GM19351 (cell line): ENCODE results near the gene PRR7.
A peak's percentile ranks its signal among the peaks of the same experiment; 100 is the strongest.

ENCODE experiments used
- ATAC-seq: cut with Tn5 transposase; IDR thresholded peaks from one replicate; pipeline ENCODE4 v1.9.1; 2021; ENCODE audit warnings: mild to moderate bottlenecking, moderate library complexity; ENCODE audit not compliant: unreplicated experiment

PRR7 gene

DNA sequence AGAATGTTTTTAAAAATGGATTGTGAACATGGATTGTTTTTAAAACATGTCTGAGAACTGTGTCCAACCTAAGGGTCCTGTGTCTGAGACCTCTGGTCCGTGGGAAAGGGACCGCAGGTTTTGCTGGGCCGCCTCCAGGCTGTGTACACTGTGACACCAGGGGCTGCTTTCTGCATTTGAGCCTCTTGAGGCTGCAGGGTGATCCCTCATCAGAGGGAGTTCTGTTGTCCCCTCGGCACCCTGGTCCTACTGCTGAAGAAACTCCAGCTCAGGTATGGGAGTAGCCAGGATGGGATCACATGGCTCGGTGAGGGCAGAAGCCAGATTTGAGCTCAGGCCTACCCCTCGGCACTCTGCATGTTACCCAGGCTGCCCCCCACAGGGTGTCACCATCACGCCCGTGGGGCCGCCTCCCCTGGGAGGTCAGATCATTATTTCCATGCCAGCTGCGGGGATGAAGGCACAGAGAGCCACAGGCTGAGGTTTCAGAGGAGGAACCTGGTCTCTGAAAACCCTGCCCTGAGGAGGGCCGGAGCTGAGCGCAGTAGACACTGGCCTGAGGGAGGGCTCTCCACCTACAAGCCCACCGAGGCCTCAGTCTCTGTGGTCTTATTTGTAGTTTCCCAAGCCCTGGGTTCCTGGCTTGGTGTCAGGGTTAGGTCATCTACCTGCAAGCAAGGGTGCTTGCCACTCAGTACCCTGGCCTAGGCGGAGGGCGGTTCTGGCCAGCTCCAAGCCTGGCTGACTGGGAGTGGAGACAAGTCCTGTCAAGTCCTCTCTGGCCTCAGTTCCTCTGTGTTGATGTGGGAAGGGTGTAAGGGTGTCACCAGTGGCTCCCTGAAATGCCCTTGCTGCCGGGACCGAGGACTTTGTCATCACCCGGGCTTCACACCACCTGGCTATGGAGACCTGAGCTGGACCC is 2.8 kb downstream of the PRR7 start:
- ATAC-seq, result no peak

DNA sequence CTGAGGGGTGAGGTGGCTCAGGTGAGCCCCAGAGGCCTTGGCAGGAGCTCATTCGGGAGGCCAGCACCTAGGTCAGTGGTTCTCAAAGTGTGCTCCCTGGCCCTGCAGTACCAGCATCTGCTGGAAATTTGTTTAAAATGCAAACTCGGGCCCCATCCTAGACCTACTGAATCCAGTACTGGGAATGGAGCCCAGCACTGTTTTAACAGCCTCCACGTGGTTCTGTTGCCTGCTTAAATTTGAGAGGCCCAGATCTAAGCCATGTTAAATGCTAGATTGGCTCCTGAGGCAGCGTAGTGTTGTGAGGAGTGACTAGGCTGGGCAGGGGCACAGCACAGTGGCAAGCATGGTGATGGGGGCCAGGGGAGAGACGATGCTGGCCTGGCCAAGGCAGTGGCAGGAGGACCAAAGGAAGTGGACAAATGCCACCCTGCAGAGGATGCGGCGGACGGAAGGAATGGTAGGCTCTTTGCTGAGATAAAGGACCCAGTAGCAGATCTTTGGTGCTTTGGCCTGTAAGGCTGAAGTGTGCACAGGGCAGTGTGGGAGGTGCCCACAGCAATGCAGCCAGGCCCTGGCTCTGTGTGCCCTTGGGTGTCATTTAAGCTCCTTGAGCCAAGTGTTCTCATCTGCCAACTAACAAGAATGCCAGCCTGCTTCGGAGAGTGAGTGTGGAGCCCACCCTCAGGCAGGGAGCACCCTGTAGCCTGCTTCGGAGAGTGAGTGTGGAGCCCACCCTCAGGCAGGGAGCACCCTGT is 4.2 kb downstream of the PRR7 start:
- no peak for ATAC-seq

DNA sequence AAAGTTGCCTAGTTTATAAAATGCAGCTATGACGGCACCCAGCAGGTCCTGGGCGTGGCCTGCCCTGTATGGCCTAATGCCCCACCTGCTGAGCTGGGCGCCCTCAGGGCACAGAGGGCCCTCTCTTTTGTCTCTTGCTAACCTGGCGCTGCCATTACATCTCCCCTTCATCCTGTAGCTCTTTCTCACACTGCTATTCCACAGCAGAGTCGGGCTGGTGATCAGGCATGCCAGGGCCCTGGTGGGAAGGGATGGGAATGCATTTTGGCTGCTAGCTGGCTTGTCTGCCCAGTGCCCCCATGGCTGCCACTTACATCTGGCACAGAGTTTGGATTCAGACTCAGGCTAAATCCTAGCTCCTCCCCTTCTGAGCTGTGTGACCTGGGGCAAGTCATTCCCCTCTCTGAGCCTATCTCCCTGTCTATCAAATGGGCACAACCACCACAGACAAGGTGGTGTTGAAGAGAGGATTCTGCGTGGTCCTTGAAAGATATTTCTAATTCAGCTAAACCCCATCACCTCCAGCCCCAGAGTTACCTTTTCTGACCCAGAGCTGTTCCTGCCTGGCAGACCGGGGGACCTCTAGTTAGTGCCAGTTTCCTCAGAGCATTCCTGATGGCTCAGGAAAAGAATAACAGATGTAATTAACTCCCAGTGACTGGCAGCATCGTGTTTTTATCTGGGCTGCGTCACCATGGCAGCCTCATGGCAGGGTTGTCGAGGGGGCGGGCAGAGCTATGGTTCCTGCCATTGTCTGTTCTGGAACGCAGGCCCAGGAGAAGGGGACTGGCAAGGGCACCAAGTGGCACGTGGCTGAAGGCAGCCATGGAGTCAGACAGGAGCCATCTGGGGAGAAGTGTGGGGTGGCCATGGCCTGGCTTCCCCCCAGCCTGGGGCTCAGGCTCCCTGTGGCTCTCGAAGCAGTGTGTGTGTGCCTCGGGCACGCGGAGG is 6.3 kb downstream of the PRR7 start:
- no peak for ATAC-seq

DNA sequence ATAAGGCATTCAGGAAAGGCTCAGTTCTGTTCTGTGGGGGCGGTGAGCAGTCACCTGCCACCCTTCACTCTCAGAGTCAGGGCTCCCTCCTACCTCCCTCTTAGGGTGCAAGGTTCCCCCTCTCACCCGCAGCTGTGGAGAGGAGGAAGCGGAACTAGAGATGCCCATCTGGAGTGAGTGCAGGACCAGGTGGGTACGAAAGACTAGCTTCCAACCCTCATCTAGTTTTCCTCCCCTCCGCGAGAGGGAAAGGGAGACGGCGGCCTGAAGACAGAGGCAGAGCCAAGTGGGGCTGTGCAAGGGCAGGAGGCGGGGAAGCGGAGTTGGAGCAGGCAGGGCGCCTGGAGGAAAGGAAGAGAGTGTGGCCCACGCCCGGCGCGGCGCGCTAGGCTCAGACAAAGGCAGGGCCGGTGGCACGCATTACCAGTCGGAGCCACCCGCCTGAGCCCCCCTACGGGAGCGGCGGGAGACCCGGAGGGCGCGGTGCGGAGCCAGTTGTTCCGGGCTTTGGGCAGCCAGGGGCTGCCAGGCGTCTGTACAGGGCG is 7.3 kb downstream of the PRR7 start:
- ATAC-seq, result no peak

DNA sequence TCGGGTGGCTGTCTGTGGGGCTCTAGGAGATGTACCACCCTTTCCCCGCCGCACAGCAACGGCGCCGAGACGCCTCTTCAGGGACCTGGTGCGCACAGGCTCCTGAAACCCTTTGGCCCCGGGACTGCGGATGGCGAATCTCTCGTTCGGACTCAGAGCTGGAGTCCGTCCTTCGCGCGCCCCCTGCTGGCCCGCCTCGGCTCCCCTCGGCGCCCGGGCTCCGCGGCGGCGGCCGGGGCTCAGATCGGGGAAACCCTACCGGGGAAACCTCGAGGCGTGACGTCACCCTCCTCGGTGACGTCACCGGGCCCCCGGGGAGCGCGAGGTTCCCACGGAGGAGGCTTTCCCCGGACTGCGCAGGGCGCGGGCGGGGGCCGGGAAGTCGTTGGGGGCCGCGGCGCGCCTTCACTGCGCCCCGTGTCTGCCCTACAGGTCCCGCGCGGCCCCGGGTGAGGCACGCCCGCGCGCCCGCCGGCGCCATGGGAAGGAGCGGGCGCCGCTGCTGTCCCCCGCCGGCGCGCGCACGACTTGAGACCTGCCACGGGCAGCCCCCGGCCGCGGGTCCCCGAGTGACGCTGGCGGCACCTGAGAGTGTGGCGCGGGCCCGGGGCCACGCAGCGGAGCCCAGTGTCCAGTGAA is 7.9 kb downstream of the PRR7 start:
- peak; percentile 49 for ATAC-seq

DNA sequence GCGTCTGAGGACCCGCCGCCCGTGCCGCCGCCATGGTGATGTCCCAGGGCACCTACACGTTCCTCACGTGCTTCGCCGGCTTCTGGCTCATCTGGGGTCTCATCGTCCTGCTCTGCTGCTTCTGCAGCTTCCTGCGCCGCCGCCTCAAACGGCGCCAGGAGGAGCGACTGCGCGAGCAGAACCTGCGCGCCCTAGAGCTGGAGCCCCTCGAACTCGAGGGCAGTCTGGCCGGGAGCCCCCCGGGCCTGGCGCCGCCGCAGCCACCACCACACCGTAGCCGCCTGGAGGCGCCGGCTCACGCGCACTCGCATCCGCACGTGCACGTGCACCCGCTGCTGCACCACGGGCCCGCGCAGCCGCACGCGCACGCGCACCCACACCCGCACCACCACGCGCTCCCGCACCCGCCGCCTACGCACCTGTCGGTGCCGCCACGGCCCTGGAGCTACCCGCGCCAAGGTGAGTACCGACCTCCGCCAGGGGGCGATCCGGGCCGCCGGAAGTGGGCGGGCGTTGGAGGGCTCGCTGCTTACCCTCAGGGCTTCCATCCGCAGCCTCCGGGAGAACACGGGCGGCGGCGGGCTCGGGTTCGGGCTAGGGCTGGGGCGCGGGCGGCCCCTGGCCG is 8.5 kb downstream of the PRR7 start:
- ATAC-seq, result peak; percentile 41

DNA sequence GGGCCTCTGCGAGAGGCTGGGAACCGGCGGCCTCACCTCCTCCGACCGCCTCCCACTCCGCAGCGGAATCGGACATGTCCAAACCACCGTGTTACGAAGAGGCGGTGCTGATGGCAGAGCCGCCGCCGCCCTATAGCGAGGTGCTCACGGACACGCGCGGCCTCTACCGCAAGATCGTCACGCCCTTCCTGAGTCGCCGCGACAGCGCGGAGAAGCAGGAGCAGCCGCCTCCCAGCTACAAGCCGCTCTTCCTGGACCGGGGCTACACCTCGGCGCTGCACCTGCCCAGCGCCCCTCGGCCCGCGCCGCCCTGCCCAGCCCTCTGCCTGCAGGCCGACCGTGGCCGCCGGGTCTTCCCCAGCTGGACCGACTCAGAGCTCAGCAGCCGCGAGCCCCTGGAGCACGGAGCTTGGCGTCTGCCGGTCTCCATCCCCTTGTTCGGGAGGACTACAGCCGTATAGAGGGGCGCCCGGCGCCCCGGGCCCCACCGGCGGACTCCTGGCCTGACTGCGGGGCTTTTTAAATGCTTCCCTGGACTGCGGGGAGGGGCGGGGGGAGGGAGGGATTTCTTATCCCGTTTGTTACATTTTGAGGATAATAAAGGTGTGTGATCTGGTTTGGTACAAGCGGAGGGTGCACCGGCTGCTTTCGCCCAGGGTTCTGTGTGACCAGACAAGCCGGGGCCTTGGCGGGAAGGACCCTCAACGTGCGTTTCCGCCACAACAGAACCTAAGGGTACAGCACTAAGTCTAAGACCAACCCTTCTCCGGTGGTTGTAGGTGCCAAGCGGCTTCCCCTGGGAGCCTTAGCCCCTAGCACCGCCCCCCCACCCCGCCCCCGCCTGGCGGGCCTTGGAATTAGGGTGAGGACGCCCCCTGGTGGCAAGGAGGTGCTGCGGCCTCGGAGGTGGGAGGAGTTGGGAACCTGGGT is 9.3 kb downstream of the PRR7 start:
- ATAC-seq, result peak; percentile 15

DNA sequence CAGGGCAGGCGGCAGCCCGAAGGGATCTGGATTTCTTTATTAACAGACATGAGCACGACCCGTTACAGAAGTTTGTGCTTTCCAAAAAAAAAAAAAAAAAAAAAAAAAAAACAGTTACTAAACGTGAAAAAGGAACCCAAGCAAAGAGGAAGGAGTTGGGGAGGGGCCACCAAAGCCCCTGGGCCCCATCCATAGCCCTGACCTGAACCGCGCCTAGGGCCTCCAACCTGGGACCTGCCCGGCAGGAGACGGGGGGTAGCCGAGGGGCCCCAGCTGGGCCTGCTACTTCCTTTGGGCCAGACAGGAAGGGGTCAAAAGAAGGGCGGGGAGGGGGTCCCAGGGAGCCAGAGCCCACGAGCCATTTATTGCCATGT is 10.0 kb downstream of the PRR7 start:
- ATAC-seq, result no peak

DNA sequence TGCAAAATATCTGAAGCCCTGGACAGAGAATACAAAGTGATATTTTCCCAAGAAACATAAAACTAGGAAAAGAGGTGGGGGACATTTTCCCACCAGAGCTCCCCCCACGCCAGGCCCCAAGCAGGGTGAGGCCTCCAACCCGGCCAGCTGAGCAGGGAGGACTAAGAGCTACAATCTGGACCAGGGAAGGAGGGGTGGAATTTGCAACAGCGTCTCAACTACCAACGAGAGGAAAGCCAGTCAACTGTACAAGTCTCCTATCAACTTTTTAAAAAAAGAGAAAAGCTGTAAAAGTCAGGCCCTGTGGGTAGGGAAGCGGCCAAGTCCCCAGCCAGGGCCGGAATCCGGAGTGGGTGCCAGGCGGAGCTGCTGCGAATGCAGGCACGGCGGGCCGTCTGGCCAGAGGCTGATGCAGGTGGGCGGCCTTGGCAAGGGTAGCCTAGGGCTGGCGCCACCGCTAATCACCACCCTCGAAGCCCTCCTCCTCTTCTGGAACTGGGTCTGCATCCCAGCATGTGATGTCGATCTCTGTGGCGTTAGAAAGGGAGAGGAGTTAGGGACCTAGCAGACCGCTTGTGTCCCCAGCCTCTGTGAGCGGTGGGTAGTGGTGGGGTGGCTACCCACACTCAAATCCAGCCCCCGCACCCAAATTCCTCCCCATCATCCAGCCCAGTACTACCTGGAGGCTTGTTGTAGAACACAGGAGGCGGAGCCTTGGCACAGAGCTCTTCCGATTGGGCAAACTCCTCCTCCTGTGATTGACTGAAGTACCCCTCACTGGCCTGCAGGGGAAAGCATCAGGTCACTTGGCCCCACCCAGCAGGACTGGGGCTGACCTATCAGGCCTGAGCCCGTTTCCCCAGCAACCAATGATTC is 10.6 kb downstream of the PRR7 start:
- peak; percentile 62 for ATAC-seq

DNA sequence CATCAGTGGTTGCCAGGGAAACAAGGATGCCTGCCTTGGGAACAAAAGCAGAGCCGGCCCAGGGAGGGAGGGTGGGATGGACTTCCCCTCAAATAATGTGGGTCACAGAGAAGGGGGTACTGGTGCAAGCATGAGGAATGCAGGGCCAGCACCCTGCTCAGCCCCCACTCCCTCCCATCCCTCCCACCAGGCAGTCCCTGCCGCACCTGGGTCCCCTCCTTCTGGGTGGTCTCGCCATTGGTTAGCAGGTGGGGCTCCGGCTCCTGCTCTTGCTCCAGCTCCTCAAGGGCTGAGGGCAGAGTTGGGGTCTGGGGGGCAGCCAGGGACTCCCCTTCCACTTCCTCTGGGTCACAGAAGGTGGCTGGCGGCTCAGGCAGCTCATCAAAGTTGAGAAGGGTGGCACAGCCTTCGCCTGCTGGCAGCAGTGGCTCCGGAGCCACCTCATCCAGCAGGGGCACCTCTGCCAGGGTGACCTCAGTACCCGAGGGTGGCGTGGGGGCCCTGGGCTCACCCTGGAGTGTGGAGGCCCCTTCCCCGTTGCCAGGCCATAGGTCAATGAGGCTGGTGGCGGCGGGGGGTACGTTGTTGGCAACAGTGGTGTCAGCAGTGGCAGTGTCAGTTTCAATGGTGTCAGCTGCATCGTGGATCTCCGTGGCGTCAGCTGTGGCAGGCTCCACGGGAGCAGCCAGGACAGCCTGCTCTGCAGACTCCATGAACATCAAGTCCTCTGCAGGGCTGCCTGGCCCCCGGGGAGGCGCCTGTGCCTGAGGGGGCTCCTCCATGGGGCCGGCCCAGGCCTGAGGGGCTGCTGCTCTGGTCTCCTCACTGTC is 11.5 kb downstream of the PRR7 start:
- ATAC-seq, result no peak

DNA sequence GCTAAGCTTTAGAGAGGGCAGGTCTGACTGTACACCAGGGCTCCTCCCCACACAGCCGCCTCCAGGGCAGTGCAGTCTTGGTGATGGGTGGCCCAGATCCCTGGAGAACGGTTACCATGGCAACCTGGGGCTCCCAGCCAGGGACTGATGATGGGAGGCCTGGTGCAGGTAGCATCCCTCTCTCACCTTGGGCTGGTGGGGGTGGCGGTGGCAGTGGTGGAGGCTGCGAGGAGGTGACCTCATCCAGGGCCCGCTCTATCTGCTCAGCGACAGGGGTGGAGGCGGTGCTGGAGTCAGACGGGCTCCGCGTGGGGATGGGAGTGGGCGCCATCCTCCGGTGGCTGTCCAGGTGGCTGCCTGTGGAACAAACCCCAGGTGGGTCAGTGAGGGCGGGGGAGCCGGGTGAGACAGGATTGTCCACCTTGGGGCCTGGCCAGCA is 12.3 kb downstream of the PRR7 start:
- ATAC-seq, result no peak

DNA sequence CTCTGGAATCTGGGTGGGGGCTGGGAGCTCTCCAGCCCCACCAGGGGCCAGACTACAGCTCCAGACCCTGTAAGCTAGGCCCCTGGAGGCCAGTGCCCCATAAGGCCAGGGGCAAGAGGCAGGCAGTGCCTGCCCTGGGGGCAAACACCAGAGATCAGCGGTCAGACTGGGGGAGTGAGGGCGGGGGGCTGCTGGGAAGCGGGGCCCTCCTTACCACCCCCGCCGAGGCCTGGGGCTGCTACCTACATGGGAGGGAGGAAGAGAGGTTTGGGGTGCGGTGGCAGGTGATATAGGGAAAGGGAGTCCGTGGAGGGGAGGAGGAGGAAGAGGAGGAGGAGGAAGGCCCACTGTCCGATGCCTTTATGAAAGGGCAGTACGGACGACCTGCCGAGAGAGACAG is 12.7 kb downstream of the PRR7 start:
- no peak for ATAC-seq

DNA sequence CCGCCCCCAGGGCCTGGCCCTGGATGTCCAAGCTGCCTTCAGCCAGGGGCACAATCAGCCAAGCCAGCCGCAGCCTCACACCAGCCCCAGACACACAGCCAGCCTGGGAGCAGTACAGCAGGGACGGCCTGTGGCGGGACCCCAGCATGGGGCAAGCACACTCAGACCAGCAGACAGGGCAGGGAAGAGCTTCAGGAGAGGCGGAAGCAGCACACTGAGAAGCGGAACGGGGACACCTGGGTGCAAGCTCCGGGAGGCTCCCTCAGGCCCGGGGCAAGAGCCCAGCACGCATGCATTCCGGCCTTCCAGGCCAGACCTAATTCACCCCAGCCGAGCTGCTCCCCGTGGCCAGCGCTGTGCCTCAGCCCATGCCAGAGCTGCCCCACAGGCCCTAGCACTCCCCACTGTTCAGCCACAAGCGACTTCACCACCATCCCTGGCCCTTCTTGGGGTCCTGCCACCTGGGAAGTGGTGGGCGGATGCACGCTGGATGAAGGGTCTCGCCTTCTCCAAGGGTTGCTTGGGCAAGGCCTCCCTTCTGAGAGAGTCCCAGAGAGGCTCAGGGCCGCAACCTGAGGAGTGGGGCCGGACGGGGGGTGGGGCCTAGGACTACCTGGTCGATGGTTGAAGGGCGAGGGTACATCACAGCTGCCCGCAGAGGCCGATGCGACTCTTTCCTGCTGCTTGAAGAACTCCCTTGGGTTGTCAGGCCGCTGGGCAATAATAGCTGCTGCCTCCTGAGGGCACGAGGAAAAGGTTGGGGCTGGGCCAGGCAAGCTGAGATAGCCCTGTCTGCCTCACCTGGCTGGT is 13.4 kb downstream of the PRR7 start:
- no peak for ATAC-seq

DNA sequence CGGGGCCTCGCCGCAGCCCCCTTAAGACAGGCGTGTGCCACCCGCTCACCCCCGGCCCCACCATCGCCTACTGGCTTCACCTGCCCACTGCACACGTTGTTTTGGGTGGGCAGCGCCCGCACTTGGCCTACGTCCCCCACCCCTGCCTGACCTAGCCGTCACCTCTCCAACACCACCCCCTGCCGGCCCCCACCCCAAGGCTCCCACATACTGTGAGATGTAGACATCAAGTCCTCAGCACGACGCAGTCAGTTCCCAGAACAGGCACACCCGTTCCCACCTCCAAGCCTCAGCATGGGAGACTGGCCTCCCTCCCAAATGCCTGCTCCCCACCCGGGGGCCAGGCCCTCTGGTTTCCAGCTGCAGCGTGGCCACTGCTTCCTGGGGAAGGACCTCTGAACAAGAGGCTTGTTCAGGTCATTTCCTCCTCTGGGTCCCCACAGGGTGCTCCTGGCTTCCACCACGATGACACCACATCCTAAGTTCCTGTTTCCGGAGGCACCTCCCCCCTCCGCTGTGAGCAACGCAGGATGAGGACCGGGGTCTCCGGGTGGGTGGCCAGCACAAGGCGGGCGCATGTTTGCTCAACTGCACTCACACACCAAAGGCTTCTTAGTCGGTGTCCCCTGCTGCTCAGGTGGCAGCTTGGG is 15.5 kb downstream of the PRR7 start:
- no peak for ATAC-seq

DNA sequence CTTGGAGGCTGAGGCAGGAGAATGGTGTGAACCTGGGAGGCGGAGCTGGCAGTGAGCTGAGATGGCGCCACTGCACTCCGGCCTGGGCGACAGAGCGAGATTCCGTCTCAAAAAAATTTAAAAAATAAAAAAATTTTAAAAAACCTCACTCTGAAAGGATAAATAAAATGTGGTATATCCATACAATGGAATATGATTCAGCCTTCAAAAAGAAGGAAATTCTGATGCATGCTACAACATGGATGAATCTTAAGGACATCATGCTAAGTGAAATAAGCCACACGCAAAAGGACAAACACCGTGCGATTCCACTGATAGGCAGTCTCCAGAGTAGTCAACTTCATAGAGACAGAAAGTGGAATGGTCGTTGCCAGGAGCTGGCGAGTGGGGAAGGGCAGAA is 18.4 kb downstream of the PRR7 start:
- ATAC-seq, result no peak

DNA sequence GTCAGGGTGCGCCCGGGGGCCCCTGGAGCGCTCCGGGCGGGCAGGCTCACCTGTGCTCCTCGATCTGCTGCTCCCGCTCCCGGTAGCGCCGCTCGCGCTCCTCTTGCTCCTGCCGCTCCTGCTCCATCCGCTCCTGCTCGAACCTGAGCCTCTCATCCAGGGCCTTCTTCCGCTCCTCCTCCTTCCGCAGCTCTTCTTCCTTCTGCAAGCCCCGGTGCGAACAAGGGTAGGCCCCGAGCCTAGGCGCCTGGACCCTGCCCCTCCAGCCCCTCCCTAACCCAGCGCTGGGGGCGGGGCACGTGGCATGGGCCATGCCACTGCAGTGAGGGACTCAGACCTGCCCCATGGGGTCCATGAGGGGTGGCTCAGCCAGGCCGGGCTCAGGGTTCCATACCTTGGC is 20.2 kb downstream of the PRR7 start:
- ATAC-seq, result no peak
